Measurements from ENCODE around the gene BLOC1S1. TPM values are rescaled to one million over a fixed set of nuclear protein-coding genes. Genes with fewer than 3 reads are reported as not detected.

Gene BLOC1S1
- total and polyA plus RNA-seq, 10 of the 15 experiments (the other 5 are each of a cell fraction or from before 2014, with no cell fraction given) = 126 to 285 (median 166) TPM

GRCh38 chr12:55711786-55712553 is 3.9 kb upstream of the BLOC1S1 start:
- no peak overlapping the region for H2AFZ ChIP-seq (ENCODE audit: control insufficient read depth, low read depth, low read length)
- ChIA-PET CTCF (interaction anchor here (0.6 to 2.9 kb wide), 5 partner anchors 10 to 1521 kb away, joined by 3 to 11 read pairs (median 4); no protein-coding TSS in a partner anchor), POLR2A (interaction anchor here (1.1 kb wide), 1 partner anchor 55 kb away, joined by 3 read pairs; no protein-coding TSS in a partner anchor), RAD21 (ENCODE audit: unreplicated experiment) (interaction anchor here (0.7 to 1.8 kb wide), 3 partner anchors 18 to 39 kb away, joined by 3 to 4 read pairs (median 3); no protein-coding TSS in a partner anchor), SMC1A (ENCODE audit: uncharacterized antibody, unreplicated experiment) (interaction anchor here (0.7 to 1.1 kb wide), 2 partner anchors 18 to 57 kb away, joined by 3 to 4 read pairs; no protein-coding TSS in a partner anchor)
- no peak for FAIRE-seq
- BruUV-seq (replicated peaks) = no TSS peak
- ATAC-seq = no peak
- H3K4me2 ChIP-seq (ENCODE audit: control insufficient read depth, insufficient read depth) = no peak overlapping the region
- in situ Hi-C loops (cut with MboI) (no loop called here), intact Hi-C loops (cut with micrococcal nuclease; ENCODE audit: unreplicated experiment) (no loop called here)
- peaks cover 7% of the 10 kb centered on the region for H3K79me2 ChIP-seq (ENCODE audit: control insufficient read depth, insufficient read depth, low read length)
- H3K9ac ChIP-seq (ENCODE audit: control insufficient read depth, insufficient read depth, low read length) = no peak overlapping the region
- TF ChIP-seq CEBPB (IDR thresholded peaks at IDR 0.05; ENCODE audit: borderline replicate concordance in 1 of 2, low read depth in 2 of 2, low read length in 2 of 2) = no peak
- TF ChIP-seq E2F4 (IDR thresholded peaks at IDR 0.05; ENCODE audit: low read depth, low read length) = no peak
- no peak for TF ChIP-seq CBX5 (IDR thresholded peaks at IDR 0.05; ENCODE audit: low read depth)
- peaks cover 0 to 5% of the 10 kb centered on the region in 2 experiments; a peak in 2 of 4 replicates for H3K27me3 ChIP-seq (replicated peaks in 1 of 2; ENCODE audit: control insufficient read depth in 2 of 2, insufficient read depth in 2 of 2, low read length in 1 of 2)
- H3K4me3 ChIP-seq = no peak overlapping the region
- no peaks in the 10 kb centered on the region for H3K9me3 ChIP-seq (replicated peaks; ENCODE audit: control insufficient read depth, insufficient read depth, low read length)
- H4K20me1 ChIP-seq (ENCODE audit: control insufficient read depth, insufficient read depth) = no peaks in the 10 kb centered on the region
- H3K36me3 ChIP-seq (ENCODE audit: control insufficient read depth in 2 of 2, insufficient read depth in 2 of 2, low read length in 1 of 2) = no peaks in the 10 kb centered on the region
- H3K4me1 ChIP-seq (ENCODE audit: control insufficient read depth, insufficient read depth, low read length) = peaks cover 6% of the 10 kb centered on the region
- WGBS (ENCODE audit: insufficient coverage, insufficient replicate concordance, low lambda C conversion rate, missing lambda C conversion rate) = 88% methylated on average over 4 of the region's 4 CpGs
- no peak for DNase-seq (ENCODE audit: low read depth, low spot score)
- no peak overlapping the region for H3K27ac ChIP-seq (ENCODE audit: control insufficient read depth, insufficient read depth)

All from GM12878 (cell line).